ENCODE measurements around the gene CPNE9.

DNA sequence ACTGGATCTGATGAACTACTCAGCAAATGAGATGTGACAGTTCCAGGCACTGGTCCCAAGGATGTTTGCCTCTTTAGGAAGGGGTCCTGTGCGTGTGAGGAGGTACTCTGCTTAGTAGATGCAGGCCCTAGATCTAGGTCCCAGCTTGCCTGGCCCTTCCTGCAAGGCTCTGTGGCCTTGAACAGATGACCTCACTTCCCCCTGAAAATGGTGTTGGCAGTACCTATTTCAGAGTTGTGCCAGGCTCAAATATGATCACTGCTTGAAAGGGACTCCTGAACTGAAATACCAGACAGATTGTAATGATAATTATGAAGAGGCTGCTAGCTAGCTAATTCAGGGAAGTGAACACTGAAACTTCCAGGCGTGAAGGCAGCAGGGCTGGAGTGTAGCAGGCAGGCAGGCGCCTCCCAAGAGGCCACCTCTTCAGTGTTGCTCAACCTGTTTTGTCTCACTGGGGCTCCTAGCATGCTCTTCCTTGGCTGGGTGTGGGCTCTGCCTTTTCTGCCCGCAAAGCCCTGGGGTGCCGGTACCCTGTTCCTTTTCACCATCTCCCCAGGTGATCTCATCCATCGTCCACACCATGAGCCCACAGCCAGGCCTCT, 24.1 kb upstream of the CPNE9 start:
- TF ChIP-seq, protein P1, sequence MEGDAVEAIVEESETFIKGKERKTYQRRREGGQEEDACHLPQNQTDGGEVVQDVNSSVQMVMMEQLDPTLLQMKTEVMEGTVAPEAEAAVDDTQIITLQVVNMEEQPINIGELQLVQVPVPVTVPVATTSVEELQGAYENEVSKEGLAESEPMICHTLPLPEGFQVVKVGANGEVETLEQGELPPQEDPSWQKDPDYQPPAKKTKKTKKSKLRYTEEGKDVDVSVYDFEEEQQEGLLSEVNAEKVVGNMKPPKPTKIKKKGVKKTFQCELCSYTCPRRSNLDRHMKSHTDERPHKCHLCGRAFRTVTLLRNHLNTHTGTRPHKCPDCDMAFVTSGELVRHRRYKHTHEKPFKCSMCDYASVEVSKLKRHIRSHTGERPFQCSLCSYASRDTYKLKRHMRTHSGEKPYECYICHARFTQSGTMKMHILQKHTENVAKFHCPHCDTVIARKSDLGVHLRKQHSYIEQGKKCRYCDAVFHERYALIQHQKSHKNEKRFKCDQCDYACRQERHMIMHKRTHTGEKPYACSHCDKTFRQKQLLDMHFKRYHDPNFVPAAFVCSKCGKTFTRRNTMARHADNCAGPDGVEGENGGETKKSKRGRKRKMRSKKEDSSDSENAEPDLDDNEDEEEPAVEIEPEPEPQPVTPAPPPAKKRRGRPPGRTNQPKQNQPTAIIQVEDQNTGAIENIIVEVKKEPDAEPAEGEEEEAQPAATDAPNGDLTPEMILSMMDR (IDR thresholded peaks at IDR 0.05; ENCODE audit: low read depth, low read length) = no peak
- TF ChIP-seq EZH2phosphoT487 (IDR thresholded peaks at IDR 0.05; ENCODE audit: low read depth) = no peak

All from OCI-LY3 (cell line).